Glutamatergic neuron (in vitro differentiated cells): ENCODE results near the gene BTBD2. TPM values are rescaled to one million over a fixed set of nuclear protein-coding genes. Genes with fewer than 3 reads are reported as not detected.

Source experiments
- DNase-seq: peaks from one replicate; pipeline ENCODE4 v3.0.0; 2022
- H3K27ac Mint-ChIP-seq: one replicate; pipeline ENCODE4 v1.8.0; 2020; ENCODE audit warnings: mild to moderate bottlenecking, mixed read lengths, inconsistent platforms; ENCODE audit not compliant: unreplicated experiment
- H3K27me3 Mint-ChIP-seq: one replicate; pipeline ENCODE4 v1.8.0; 2020; ENCODE audit warnings: mild to moderate bottlenecking, moderate library complexity, mixed read lengths, inconsistent platforms; ENCODE audit not compliant: unreplicated experiment
- H3K36me3 Mint-ChIP-seq: one replicate; pipeline ENCODE4 v1.8.0; 2020; ENCODE audit warnings: mild to moderate bottlenecking, mixed read lengths, inconsistent platforms; ENCODE audit not compliant: unreplicated experiment
- H3K4me1 Mint-ChIP-seq: one replicate; pipeline ENCODE4 v1.8.0; 2020; ENCODE audit warnings: mild to moderate bottlenecking, low read depth, mixed read lengths, inconsistent platforms; ENCODE audit not compliant: unreplicated experiment
- H3K4me3 Mint-ChIP-seq: one replicate; pipeline ENCODE4 v1.8.0; 2020; ENCODE audit warnings: mild to moderate bottlenecking, mixed read lengths, inconsistent platforms; ENCODE audit not compliant: unreplicated experiment
- H3K9me3 Mint-ChIP-seq: one replicate; pipeline ENCODE4 v1.8.0; 2020; ENCODE audit warnings: mild to moderate bottlenecking, moderate library complexity, mixed read lengths, inconsistent platforms; ENCODE audit not compliant: unreplicated experiment
- total RNA-seq: library from RNA; stranded (reverse); fragmentation: NEBNext Ultra II Directional; extraction: Animal tissue kit (Norgen Biotek cat#: 25700); gene quantifications from one replicate; pipeline ENCODE4 v1.2.1, GENCODE V29; 2021; ENCODE audit not compliant: unreplicated experiment
- TF ChIP-seq, protein P1 (sequence below): fragments of 200-600 bp; sonication (generic); IDR thresholded peaks from one replicate; pipeline ENCODE4 v1.5.0; 2021; ENCODE audit not compliant: partially characterized antibody, unreplicated experiment

The BTBD2 gene
- total RNA-seq, 1 donor from 2014 or later = 70.4 TPM

DNA sequence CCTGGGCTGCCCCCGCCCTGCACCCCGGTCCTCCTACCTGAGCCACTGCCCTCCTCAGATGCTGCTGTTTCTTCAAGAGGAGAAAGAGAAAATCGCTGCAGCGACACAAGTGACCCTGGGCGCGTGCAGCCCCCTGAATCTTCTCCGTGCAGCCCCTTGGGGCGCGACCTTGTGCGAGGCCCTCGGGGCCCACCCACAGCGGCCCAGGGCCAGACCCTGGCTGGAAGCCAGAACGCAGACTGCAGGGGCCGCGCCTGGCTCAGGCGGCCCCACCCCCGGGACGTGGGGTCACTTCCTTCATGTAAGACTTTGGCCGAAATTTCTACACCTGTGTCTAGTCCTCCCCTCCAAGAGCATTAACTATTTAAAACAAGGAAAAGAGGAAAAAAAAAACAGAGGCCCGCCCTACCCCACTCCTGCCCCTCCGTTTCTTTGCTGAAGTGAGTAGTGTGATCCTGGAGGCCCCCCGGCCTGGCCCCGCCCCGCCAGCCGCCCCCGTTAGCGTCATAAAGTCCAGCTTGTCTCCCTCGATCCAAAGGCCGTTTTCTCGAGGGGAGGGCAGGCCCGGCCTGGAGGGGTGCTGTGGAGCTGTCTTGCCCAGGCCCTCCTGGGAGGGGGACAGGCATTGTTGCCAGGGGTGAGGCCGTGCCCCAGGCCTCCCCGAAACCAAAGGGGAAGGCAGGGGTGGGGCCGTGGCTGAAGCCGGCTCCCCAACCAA lies 35.3 kb downstream of the BTBD2 start:
- no peaks in the 10 kb centered on the region for H3K4me1 Mint-ChIP-seq
- TF ChIP-seq, protein P1, sequence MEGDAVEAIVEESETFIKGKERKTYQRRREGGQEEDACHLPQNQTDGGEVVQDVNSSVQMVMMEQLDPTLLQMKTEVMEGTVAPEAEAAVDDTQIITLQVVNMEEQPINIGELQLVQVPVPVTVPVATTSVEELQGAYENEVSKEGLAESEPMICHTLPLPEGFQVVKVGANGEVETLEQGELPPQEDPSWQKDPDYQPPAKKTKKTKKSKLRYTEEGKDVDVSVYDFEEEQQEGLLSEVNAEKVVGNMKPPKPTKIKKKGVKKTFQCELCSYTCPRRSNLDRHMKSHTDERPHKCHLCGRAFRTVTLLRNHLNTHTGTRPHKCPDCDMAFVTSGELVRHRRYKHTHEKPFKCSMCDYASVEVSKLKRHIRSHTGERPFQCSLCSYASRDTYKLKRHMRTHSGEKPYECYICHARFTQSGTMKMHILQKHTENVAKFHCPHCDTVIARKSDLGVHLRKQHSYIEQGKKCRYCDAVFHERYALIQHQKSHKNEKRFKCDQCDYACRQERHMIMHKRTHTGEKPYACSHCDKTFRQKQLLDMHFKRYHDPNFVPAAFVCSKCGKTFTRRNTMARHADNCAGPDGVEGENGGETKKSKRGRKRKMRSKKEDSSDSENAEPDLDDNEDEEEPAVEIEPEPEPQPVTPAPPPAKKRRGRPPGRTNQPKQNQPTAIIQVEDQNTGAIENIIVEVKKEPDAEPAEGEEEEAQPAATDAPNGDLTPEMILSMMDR = no peak
- H3K36me3 Mint-ChIP-seq = no peaks in the 10 kb centered on the region
- DNase-seq = no peak
- H3K4me3 Mint-ChIP-seq = no peak overlapping the region
- peaks cover 10% of the 10 kb centered on the region for H3K27me3 Mint-ChIP-seq
- no peak overlapping the region for H3K27ac Mint-ChIP-seq
- H3K9me3 Mint-ChIP-seq = peaks cover 6% of the 10 kb centered on the region

DNA sequence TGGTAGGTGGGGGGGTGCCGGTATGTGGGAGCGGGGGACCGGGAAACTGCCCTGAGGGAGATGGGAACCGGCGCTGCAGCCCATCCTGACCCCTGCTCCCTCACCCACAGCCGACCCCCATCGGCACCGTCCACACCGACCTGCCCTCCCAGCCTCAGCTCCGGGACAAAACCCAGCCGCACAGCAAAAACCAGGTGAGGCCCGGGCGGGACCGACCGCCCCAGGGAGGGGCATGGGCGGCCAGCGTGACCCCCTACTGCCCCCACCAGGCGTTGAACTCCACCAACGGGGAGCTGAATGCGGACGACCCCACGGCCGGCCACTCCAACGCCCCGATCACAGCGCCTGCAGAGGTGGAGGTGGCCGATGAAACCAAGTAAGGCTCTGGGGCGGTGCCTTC lies 35.9 kb downstream of the BTBD2 start:
- TF ChIP-seq, protein P1 = no peak
- no peak for DNase-seq
- Mint-ChIP-seq H3K36me3 (no peaks in the 10 kb centered on the region), H3K27ac (no peak overlapping the region), H3K27me3 (peaks cover 5% of the 10 kb centered on the region), H3K9me3 (peaks cover 4% of the 10 kb centered on the region), H3K4me3 (no peak overlapping the region), H3K4me1 (no peaks in the 10 kb centered on the region)

DNA sequence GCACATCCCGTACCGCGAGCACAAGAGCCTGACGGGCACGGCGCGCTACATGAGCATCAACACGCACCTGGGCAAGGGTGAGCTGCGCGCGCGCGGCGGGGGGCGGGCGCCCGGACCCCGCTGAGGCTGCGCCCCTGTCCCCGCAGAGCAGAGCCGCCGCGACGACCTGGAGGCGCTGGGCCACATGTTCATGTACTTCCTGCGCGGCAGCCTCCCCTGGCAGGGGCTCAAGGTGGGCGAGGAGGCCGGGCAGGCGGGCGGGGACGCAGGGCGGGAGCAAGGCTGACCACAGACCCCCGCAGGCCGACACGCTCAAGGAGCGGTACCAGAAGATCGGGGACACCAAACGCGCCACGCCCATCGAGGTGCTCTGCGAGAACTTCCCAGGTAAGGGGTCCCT lies 36.5 kb downstream of the BTBD2 start:
- Mint-ChIP-seq H3K4me1 (no peaks in the 10 kb centered on the region), H3K27ac (no peak overlapping the region), H3K9me3 (peaks cover 4% of the 10 kb centered on the region), H3K4me3 (no peak overlapping the region), H3K36me3 (no peaks in the 10 kb centered on the region), H3K27me3 (peaks cover 5% of the 10 kb centered on the region)
- TF ChIP-seq, protein P1 = no peak
- DNase-seq = no peak

DNA sequence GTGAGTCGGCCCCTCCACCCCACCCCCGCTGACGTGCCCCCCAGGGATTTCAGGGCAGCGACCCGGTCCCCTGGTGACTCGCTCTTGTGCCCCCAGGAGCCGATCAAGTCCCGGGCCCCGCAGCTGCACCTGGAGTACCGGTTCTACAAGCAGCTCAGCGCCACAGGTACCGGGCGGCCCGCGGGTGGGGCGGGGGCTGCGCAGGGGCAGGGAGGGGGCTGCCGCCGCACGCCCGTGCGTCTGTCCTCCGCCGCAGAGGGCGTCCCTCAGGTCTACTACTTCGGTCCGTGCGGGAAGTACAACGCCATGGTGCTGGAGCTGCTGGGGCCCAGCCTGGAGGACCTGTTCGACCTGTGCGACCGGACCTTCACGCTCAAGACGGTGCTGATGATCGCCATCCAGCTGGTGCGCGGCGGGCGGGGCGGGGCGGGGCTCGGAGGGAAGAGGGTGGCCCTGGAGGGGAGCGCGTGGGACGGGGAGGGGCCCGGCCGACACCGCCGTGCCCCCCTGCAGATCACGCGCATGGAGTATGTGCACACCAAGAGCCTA lies 37.1 kb downstream of the BTBD2 start:
- no peak overlapping the region for H3K27ac Mint-ChIP-seq
- no peak overlapping the region for H3K4me3 Mint-ChIP-seq
- H3K27me3 Mint-ChIP-seq = peaks cover 3% of the 10 kb centered on the region
- H3K9me3 Mint-ChIP-seq = peaks cover 4% of the 10 kb centered on the region
- no peak for DNase-seq
- TF ChIP-seq, protein P1 = no peak
- H3K4me1 Mint-ChIP-seq = no peaks in the 10 kb centered on the region
- no peaks in the 10 kb centered on the region for H3K36me3 Mint-ChIP-seq

DNA sequence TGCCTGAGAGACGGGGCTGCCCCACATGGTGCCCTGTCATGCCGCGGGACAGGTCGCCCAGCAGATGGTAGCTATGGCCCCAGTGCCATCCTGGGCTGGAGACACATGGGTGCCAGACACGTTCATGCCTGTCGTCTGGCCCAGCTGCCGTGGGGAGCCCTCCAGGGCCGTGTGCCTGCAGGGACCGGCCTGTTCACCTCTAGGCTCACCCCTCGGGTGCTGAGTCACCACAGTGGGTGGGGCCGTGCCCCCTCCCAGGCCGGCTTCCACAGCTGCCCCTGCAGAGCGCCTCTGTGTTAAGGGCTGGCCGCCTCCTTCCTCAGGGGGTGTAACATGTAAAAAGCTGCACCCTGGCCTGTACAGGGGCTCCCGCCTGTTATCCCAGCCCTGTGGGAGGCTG lies 38.4 kb downstream of the BTBD2 start:
- TF ChIP-seq, protein P1 = no peak
- H3K9me3 Mint-ChIP-seq = peaks cover 6% of the 10 kb centered on the region
- H3K27me3 Mint-ChIP-seq = peaks cover 2% of the 10 kb centered on the region
- no peak for DNase-seq
- no peak overlapping the region for H3K4me3 Mint-ChIP-seq
- no peaks in the 10 kb centered on the region for H3K4me1 Mint-ChIP-seq
- H3K36me3 Mint-ChIP-seq = no peaks in the 10 kb centered on the region
- H3K27ac Mint-ChIP-seq = no peak overlapping the region
